H9 (cell line): ENCODE measurements around the gene SLC29A1. TPM values are rescaled to one million over a fixed set of nuclear protein-coding genes. Genes with fewer than 3 reads are reported as not detected.

Experiments
- DNase-seq: peaks from one replicate; pipeline ENCODE4 v3.0.0-alpha.2; 2017
- H2AFZ ChIP-seq: one replicate; pipeline ENCODE4 v1.6.1; 2013; ENCODE audit warnings: mild to moderate bottlenecking, low read length, control low read depth, moderate library complexity
- H2AK5ac ChIP-seq: 2 replicates; pipeline ENCODE4 v1.6.1; 2013; ENCODE audit warnings: low read length, control low read depth, mixed read lengths; ENCODE audit not compliant: insufficient read length
- H2BK120ac ChIP-seq: one replicate; pipeline ENCODE4 v1.6.1; 2013; ENCODE audit warnings: low read depth, mild to moderate bottlenecking, low read length, control low read depth, inconsistent platforms; ENCODE audit not compliant: poor library complexity, severe bottlenecking
- H2BK12ac ChIP-seq: 2 replicates; pipeline ENCODE4 v1.6.1; 2013; ENCODE audit warnings: low read length, control low read depth, mixed read lengths, low read depth; ENCODE audit not compliant: insufficient read length
- H2BK15ac ChIP-seq: 2 replicates; pipeline ENCODE4 v1.6.1; 2013; ENCODE audit warnings: low read depth, low read length, control low read depth
- H2BK20ac ChIP-seq: one replicate; pipeline ENCODE4 v1.6.1; 2013; ENCODE audit warnings: low read depth, mild to moderate bottlenecking, low read length, control low read depth, inconsistent platforms; ENCODE audit not compliant: poor library complexity, severe bottlenecking
- H2BK5ac ChIP-seq: 2 replicates; pipeline ENCODE4 v1.6.1; 2013; ENCODE audit warnings: low read length, control low read depth, mixed read lengths; ENCODE audit not compliant: insufficient read length
- H3K14ac ChIP-seq: 2 replicates; pipeline ENCODE4 v1.6.1; 2013; ENCODE audit warnings: low read length, control low read depth; ENCODE audit not compliant: insufficient read depth
- H3K18ac ChIP-seq: 2 replicates; pipeline ENCODE4 v1.6.1; 2013; ENCODE audit warnings: low read depth, mild to moderate bottlenecking, mixed read lengths, low read length, control low read depth; ENCODE audit not compliant: insufficient read length
- H3K23ac ChIP-seq: 2 replicates; pipeline ENCODE4 v1.6.1; 2013; ENCODE audit warnings: low read length, control low read depth, mixed read lengths, low read depth; ENCODE audit not compliant: insufficient read length
- H3K23me2 ChIP-seq: 2 replicates; pipeline ENCODE4 v1.6.1; 2013; ENCODE audit warnings: low read depth, mild to moderate bottlenecking, mixed read lengths, low read length, control low read depth; ENCODE audit not compliant: insufficient read length, poor library complexity, severe bottlenecking
- H3K27ac ChIP-seq: 2 replicates; pipeline ENCODE4 v1.5.1; 2013; ENCODE audit warnings: low read length, control low read depth, mixed read lengths, low read depth; ENCODE audit not compliant: insufficient read length
- H3K27me3 ChIP-seq: 2 replicates; pipeline ENCODE4 v1.6.1; 2013; ENCODE audit warnings: low read length, control low read depth, inconsistent platforms; ENCODE audit not compliant: insufficient read depth
- H3K4ac ChIP-seq: 2 replicates; pipeline ENCODE4 v1.6.1; 2013; ENCODE audit warnings: low read depth, mild to moderate bottlenecking, control low read depth, inconsistent platforms, low read length, moderate library complexity
- H3K4me1 ChIP-seq: 2 replicates; pipeline ENCODE4 v1.6.1; 2013; ENCODE audit warnings: low read length, control low read depth, inconsistent platforms; ENCODE audit not compliant: insufficient read depth
- H3K4me2 ChIP-seq: 2 replicates; pipeline ENCODE4 v1.6.1; 2013; ENCODE audit warnings: low read length, control low read depth, mixed read lengths; ENCODE audit not compliant: insufficient read length, insufficient read depth
- H3K56ac ChIP-seq: 2 replicates; pipeline ENCODE4 v1.6.1; 2013; ENCODE audit warnings: low read depth, mild to moderate bottlenecking, mixed read lengths, low read length, control low read depth; ENCODE audit not compliant: insufficient read length
- H3K79me1 ChIP-seq: 2 replicates; pipeline ENCODE4 v1.6.1; 2013; ENCODE audit warnings: low read depth, mild to moderate bottlenecking, moderate library complexity, low read length, control low read depth, inconsistent platforms; ENCODE audit not compliant: insufficient read depth, poor library complexity, severe bottlenecking
- H3K79me2 ChIP-seq: 2 replicates; pipeline ENCODE4 v1.6.1; 2013; ENCODE audit warnings: low read length, control low read depth, inconsistent platforms; ENCODE audit not compliant: insufficient read depth
- H3K9ac ChIP-seq: 2 replicates; pipeline ENCODE4 v1.6.1; 2013; ENCODE audit warnings: low read length, control low read depth, mixed read lengths; ENCODE audit not compliant: insufficient read length; ENCODE audit errors: extremely low read depth
- H3K9me3 ChIP-seq: one replicate; pipeline ENCODE4 v1.6.1; 2013; ENCODE audit warnings: low read depth, low read length, inconsistent platforms; ENCODE audit not compliant: control insufficient read depth
- H3T11ph ChIP-seq: one replicate; pipeline ENCODE4 v1.6.1; 2013; ENCODE audit warnings: mild to moderate bottlenecking, low read length, control low read depth, inconsistent platforms
- H4K20me1 ChIP-seq: one replicate; pipeline ENCODE4 v1.6.1; 2013; ENCODE audit not compliant: control insufficient read depth, insufficient read length, insufficient read depth
- H4K5ac ChIP-seq: 2 replicates; pipeline ENCODE4 v1.6.1; 2013; ENCODE audit warnings: low read depth, mild to moderate bottlenecking, mixed read lengths, low read length, control low read depth; ENCODE audit not compliant: insufficient read length
- H4K8ac ChIP-seq: replicated peaks from 2 replicates; pipeline ENCODE4 v1.6.1; 2013; ENCODE audit warnings: low read length, control low read depth, mixed read lengths, low read depth; ENCODE audit not compliant: insufficient read length
- H4K91ac ChIP-seq: 2 replicates; pipeline ENCODE4 v1.6.1; 2013; ENCODE audit warnings: low read depth, mild to moderate bottlenecking, moderate library complexity, mixed read lengths, low read length, control low read depth; ENCODE audit not compliant: insufficient read length
- H3K27ac Mint-ChIP-seq, 3 experiments: 2 replicates in 2 of 3; 3 replicates in 1 of 3; pipeline ENCODE4 v1.8.0; 2020 to 2021; ENCODE audit warnings: mixed read lengths in 3 of 3, mild to moderate bottlenecking in 1 of 3, moderate library complexity in 1 of 3
- H3K27me3 Mint-ChIP-seq: 2 replicates; pipeline ENCODE4 v1.8.0; 2021; ENCODE audit warnings: low read depth, mild to moderate bottlenecking, moderate library complexity, mixed read lengths
- H3K36me3 Mint-ChIP-seq, 3 experiments: 2 replicates in 2 of 3; 3 replicates in 1 of 3; pipeline ENCODE4 v1.8.0; 2020 to 2021; ENCODE audit warnings: low read depth in 3 of 3, mixed read lengths in 3 of 3; ENCODE audit not compliant: insufficient read depth in 1 of 3
- H3K4me1 Mint-ChIP-seq, 2 experiments: 2 replicates each; pipeline ENCODE4 v1.8.0; 2020; ENCODE audit warnings: mixed read lengths in 2 of 2
- H3K4me3 Mint-ChIP-seq, 2 experiments: 2 replicates in 1 of 2; 3 replicates in 1 of 2; pipeline ENCODE4 v1.8.0; 2020 to 2021; ENCODE audit warnings: mild to moderate bottlenecking in 2 of 2, mixed read lengths in 2 of 2, moderate library complexity in 1 of 2
- H3K9me3 Mint-ChIP-seq, 2 experiments: 2 replicates in 1 of 2; 3 replicates in 1 of 2; pipeline ENCODE4 v1.8.0; 2020; ENCODE audit warnings: mild to moderate bottlenecking in 2 of 2, mixed read lengths in 2 of 2, moderate library complexity in 1 of 2
- WGBS: extraction: QIAGEN DNeasy Blood & Tissue Kit; methylation state at CpG from one replicate; pipeline ENCODE4 v1.1.7; 2013; ENCODE audit warnings: missing lambda C conversion rate, low lambda C conversion rate, mixed read lengths; ENCODE audit not compliant: insufficient read length; ENCODE audit errors: extremely low coverage; 5-methylcytosine and 5-hydroxymethylcytosine counted together
- total RNA-seq: library from RNA; stranded (reverse); gene quantifications from 2 replicates; pipeline ENCODE4 v1.2.1, GENCODE V29; 2021
- TF ChIP-seq, protein P1 (sequence below): fragments of 200-600 bp; sonication (generic); conservative IDR thresholded peaks from 3 replicates; pipeline ENCODE4 v1.8.0; 2021; ENCODE audit warnings: antibody characterized with exemption, mild to moderate bottlenecking

Gene SLC29A1
- total RNA-seq, 1 experiment from 2014 or later = 124 TPM

DNA sequence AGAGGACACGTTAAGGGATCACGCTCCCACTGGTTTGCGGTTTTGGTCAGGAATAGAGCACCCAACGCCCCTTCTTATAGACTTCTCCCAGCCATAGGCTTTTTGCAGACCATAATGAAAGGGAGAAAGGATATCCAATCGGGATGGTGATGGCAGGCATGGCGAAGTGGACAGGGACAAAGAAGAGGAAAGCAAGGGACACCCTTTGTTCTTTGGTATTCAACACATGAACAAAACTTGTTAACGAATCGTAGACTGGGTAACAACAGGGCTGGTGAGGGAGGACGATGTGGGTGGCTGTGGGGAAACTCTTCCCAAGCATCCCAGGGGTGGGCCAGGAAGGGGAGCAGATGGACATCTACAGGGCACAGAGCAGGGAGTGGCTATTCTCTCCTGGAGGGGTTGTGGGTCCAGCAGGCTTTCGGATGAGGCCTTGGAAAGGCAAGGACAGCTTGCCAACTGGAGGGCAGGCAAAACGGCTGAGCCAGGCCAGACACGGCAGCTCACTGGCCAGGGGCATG, 22.1 kb downstream of the SLC29A1 start:
- no peak overlapping the region for H3K4ac ChIP-seq
- no peaks in the 10 kb centered on the region for H4K20me1 ChIP-seq
- no peak overlapping the region for H2BK20ac ChIP-seq
- no peak for DNase-seq
- WGBS = no CpG with 5 or more reads among the region's 12 CpGs
- Mint-ChIP-seq H3K36me3 (peaks cover 31 to 36% (median 34%) of the 10 kb centered on the region in 3 experiments), H3K27me3 (peaks cover 15% of the 10 kb centered on the region), H3K27ac (peak overlapping the region; percentile 28 to 92 (median 72); a peak in 6 of 7 replicates), H3K4me3 (peak overlapping the region; percentile 99 to 100), H3K4me1 (peaks cover 30 to 38% of the 10 kb centered on the region in 2 experiments), H3K9me3 (peaks cover 3 to 4% of the 10 kb centered on the region in 2 experiments; a peak in 3 of 5 replicates)
- H3K4me2 ChIP-seq = peak overlapping the region; percentile 54
- no peak overlapping the region for H2BK15ac ChIP-seq
- H3K18ac ChIP-seq = peak overlapping the region; percentile 23
- no peak overlapping the region for H4K8ac ChIP-seq
- H4K91ac ChIP-seq = no peak overlapping the region
- no peak overlapping the region for H2BK5ac ChIP-seq
- H3K27me3 ChIP-seq = no peaks in the 10 kb centered on the region
- peak overlapping the region; percentile 79 for H3K14ac ChIP-seq
- no peak overlapping the region for H3K23ac ChIP-seq
- H3K27ac ChIP-seq = no peak overlapping the region
- H2BK12ac ChIP-seq = no peak overlapping the region
- peaks cover 12% of the 10 kb centered on the region; the same call in 1 of the 2 replicates for H3K4me1 ChIP-seq
- H2AK5ac ChIP-seq = no peak overlapping the region
- H3K23me2 ChIP-seq = peaks cover 10% of the 10 kb centered on the region
- peak overlapping the region; percentile 42 for H3K9ac ChIP-seq
- H4K5ac ChIP-seq = no peak overlapping the region
- peaks cover 27% of the 10 kb centered on the region for H3K79me2 ChIP-seq
- no peak overlapping the region for H3T11ph ChIP-seq
- no peak overlapping the region for H2AFZ ChIP-seq
- H2BK120ac ChIP-seq = no peak overlapping the region
- H3K9me3 ChIP-seq = no peaks in the 10 kb centered on the region
- no peaks in the 10 kb centered on the region for H3K79me1 ChIP-seq
- no peak overlapping the region for H3K56ac ChIP-seq
- TF ChIP-seq, protein P1, sequence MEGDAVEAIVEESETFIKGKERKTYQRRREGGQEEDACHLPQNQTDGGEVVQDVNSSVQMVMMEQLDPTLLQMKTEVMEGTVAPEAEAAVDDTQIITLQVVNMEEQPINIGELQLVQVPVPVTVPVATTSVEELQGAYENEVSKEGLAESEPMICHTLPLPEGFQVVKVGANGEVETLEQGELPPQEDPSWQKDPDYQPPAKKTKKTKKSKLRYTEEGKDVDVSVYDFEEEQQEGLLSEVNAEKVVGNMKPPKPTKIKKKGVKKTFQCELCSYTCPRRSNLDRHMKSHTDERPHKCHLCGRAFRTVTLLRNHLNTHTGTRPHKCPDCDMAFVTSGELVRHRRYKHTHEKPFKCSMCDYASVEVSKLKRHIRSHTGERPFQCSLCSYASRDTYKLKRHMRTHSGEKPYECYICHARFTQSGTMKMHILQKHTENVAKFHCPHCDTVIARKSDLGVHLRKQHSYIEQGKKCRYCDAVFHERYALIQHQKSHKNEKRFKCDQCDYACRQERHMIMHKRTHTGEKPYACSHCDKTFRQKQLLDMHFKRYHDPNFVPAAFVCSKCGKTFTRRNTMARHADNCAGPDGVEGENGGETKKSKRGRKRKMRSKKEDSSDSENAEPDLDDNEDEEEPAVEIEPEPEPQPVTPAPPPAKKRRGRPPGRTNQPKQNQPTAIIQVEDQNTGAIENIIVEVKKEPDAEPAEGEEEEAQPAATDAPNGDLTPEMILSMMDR = no peak
